GM19025 (cell line): ENCODE results near the gene TMEM82.

Experiments
- ATAC-seq: cut with Tn5 transposase; IDR thresholded peaks from one replicate; pipeline ENCODE4 v1.9.1; 2021; ENCODE audit warnings: mild to moderate bottlenecking, low read depth, moderate library complexity; ENCODE audit not compliant: unreplicated experiment

TMEM82 gene

GRCh38 chr1:15719381-15720120, 22.7 kb upstream of the TMEM82 start:
- ATAC-seq = no peak

- no peak for ATAC-seq
Measured at GRCh38 chr1:15720861-15721260, 21.4 kb upstream of the TMEM82 start.

GRCh38 chr1:15722411-15722810, 19.9 kb upstream of the TMEM82 start:
- ATAC-seq = no peak

GRCh38 chr1:15722836-15723532, 19.3 kb upstream of the TMEM82 start:
- no peak for ATAC-seq

GRCh38 chr1:15723631-15724246, 18.6 kb upstream of the TMEM82 start:
- ATAC-seq = no peak

- no peak for ATAC-seq
Measured at GRCh38 chr1:15724949-15725880, 17.1 kb upstream of the TMEM82 start.

- no peak for ATAC-seq
Measured at GRCh38 chr1:15726508-15726907, 15.8 kb upstream of the TMEM82 start.

GRCh38 chr1:15727021-15727420, 15.3 kb upstream of the TMEM82 start:
- no peak for ATAC-seq

- no peak for ATAC-seq
Measured at GRCh38 chr1:15727424-15727823, 14.9 kb upstream of the TMEM82 start.

GRCh38 chr1:15727866-15728534, 14.3 kb upstream of the TMEM82 start:
- ATAC-seq = no peak

GRCh38 chr1:15728937-15729657, 13.2 kb upstream of the TMEM82 start:
- no peak for ATAC-seq

GRCh38 chr1:15730423-15730822, 11.9 kb upstream of the TMEM82 start:
- ATAC-seq = no peak

GRCh38 chr1:15730936-15731335, 11.4 kb upstream of the TMEM82 start:
- no peak for ATAC-seq

- no peak for ATAC-seq
Measured at GRCh38 chr1:15731735-15732685, 10.3 kb upstream of the TMEM82 start.

- ATAC-seq = no peak
Measured at GRCh38 chr1:15732686-15733081, 9.6 kb upstream of the TMEM82 start.

- no peak for ATAC-seq
Measured at GRCh38 chr1:15733218-15733725, 9.0 kb upstream of the TMEM82 start.

GRCh38 chr1:15733726-15734226, 8.5 kb upstream of the TMEM82 start:
- no peak for ATAC-seq

- no peak for ATAC-seq
Measured at GRCh38 chr1:15734296-15734695, 8.0 kb upstream of the TMEM82 start.
